ENCODE data around the gene PROB1. TPM values are rescaled to one million over a fixed set of nuclear protein-coding genes. Genes with fewer than 3 reads are reported as not detected.

The PROB1 gene
- total and polyA plus RNA-seq, 9 of the 15 experiments (the other 6 are each of a cell fraction or from before 2014, with no cell fraction given) = 0.01 to 1.8 (median 0.47) TPM

GRCh38 chr5:139403787-139404483, 9.0 kb upstream of the PROB1 start, which contains the start of gene SPATA24 (continued):
- TF ChIP-seq NEUROD1 (IDR thresholded peaks at IDR 0.05; ENCODE audit: borderline replicate concordance, low read depth, low read length, partially characterized antibody) (peak; percentile 91), U2AF1 (optimal IDR thresholded peaks at IDR 0.05; ENCODE audit: low read depth, low read length) (no peak), NR2C1 (IDR thresholded peaks at IDR 0.05) (no peak), NR2C1 (tag; IDR thresholded peaks at IDR 0.05) (peak; percentile 23; the same call in 1 of the 2 replicates), RBM22 (IDR thresholded peaks at IDR 0.05; ENCODE audit: low read depth, low read length, poor library complexity, severe bottlenecking) (peak; percentile 56), MAFK (IDR thresholded peaks at IDR 0.05; ENCODE audit: low read length) (0 out of 2 replicates have a peak, but pooled peaks have one; percentile 5), ASH1L (IDR thresholded peaks at IDR 0.05; ENCODE audit: borderline replicate concordance, low read depth, partially characterized antibody) (peak; percentile 38), PCBP1 (IDR thresholded peaks at IDR 0.05; ENCODE audit: low read depth, low read length, poor library complexity, severe bottlenecking) (no peak), CREB1 (IDR thresholded peaks at IDR 0.05) (peak; percentile 90), CREB1 (CRISPR knock-in tag; IDR thresholded peaks at IDR 0.05) (peak; percentile 93; the same call in 1 of the 2 replicates), IFI16 (CRISPR knock-in tag; IDR thresholded peaks at IDR 0.05) (no peak), BMI1 (IDR thresholded peaks at IDR 0.05; ENCODE audit: low read length) (peak; percentile 76), FOXK2 (conservative IDR thresholded peaks at IDR 0.05 in 1 of 2, IDR thresholded peaks at IDR 0.05 in 1 of 2; ENCODE audit: low read depth in 2 of 2) (no peak; a peak in 1 of 4 replicates), PRDM10 (IDR thresholded peaks at IDR 0.05; ENCODE audit: partially characterized antibody) (peak; percentile 95), NR2F6 (CRISPR knock-in tag; IDR thresholded peaks at IDR 0.05) (no peak), ZNF511 (CRISPR knock-in tag; IDR thresholded peaks at IDR 0.05) (0 out of 2 replicates have a peak, but pooled peaks have one; percentile 31), FOXM1 (IDR thresholded peaks at IDR 0.05; ENCODE audit: low read depth) (peak; percentile 43; the same call in 1 of the 2 replicates), FOXM1 (CRISPR knock-in tag; IDR thresholded peaks at IDR 0.05; ENCODE audit: low read depth) (no peak), ARID4B (CRISPR knock-in tag; IDR thresholded peaks at IDR 0.05) (peak; percentile 47; the same call in 1 of the 2 replicates), MCM2 (IDR thresholded peaks at IDR 0.05; ENCODE audit: low read depth) (no peak), ELF4 (CRISPR knock-in tag; IDR thresholded peaks at IDR 0.05) (no peak)
